Liver (tissue), 9 donors: ENCODE data around the gene PLSCR1. TPM values are rescaled to one million over a fixed set of nuclear protein-coding genes. Genes with fewer than 3 reads are reported as not detected.

Experiments
- DNase-seq: peaks from one replicate; pipeline ENCODE4 v3.0.0-alpha.2; 2017; ENCODE audit warnings: low spot score
- H3K27ac ChIP-seq, 2 donors: one replicate each; pipeline ENCODE4 v1.7.0; 2013; ENCODE audit warnings: inconsistent platforms in 2 of 2, low read length in 2 of 2, control low read depth in 1 of 2, low read depth in 1 of 2, mild to moderate bottlenecking in 1 of 2
- H3K27me3 ChIP-seq, 4 donors: one replicate each; pipeline versions ENCODE4 v1.6.1 to v1.7.0; 2013; ENCODE audit warnings: low read length in 3 of 4, inconsistent platforms in 1 of 4, mild to moderate bottlenecking in 1 of 4, moderate library complexity in 1 of 4; ENCODE audit not compliant: control insufficient read depth in 4 of 4, insufficient read depth in 4 of 4
- H3K36me3 ChIP-seq, 4 donors: one replicate each; pipeline versions ENCODE4 v1.6.1 to v1.7.0; 2013; ENCODE audit warnings: low read length in 3 of 4, mild to moderate bottlenecking in 3 of 4, low read depth in 1 of 4, moderate library complexity in 1 of 4; ENCODE audit not compliant: control insufficient read depth in 4 of 4, insufficient read depth in 3 of 4
- H3K4me1 ChIP-seq, 4 donors: one replicate each; pipeline versions ENCODE4 v1.6.1 to v1.7.0; 2013; ENCODE audit warnings: low read length in 3 of 4, mild to moderate bottlenecking in 3 of 4, moderate library complexity in 1 of 4; ENCODE audit not compliant: control insufficient read depth in 4 of 4, insufficient read depth in 4 of 4
- H3K4me3 ChIP-seq, 3 donors: one replicate each; pipeline versions ENCODE4 v1.6.1 to v1.7.0; 2013; ENCODE audit warnings: low read length in 3 of 3, control low read depth in 1 of 3, low read depth in 1 of 3, mild to moderate bottlenecking in 1 of 3
- H3K9ac ChIP-seq, 2 donors: one replicate each; pipeline ENCODE4 v1.7.0; 2013; ENCODE audit warnings: low read length in 2 of 2, mild to moderate bottlenecking in 2 of 2, moderate library complexity in 2 of 2, control low read depth in 1 of 2, low read depth in 1 of 2
- H3K9me3 ChIP-seq, 4 donors: one replicate each; pipeline versions ENCODE4 v1.6.1 to v1.7.0; 2013; ENCODE audit warnings: low read length in 3 of 4; ENCODE audit not compliant: control insufficient read depth in 4 of 4
- FOXA1 ChIP-seq: IDR thresholded peaks from 2 replicates; pipeline ENCODE4 v1.6.1; 2016; ENCODE audit warnings: antibody characterized with exemption
- FOXA2 ChIP-seq: IDR thresholded peaks from 2 replicates; pipeline ENCODE4 v1.6.1; 2016; ENCODE audit warnings: antibody characterized with exemption
- HNF4A ChIP-seq, 2 donors: conservative IDR thresholded peaks; 2 replicates each; pipeline ENCODE4 v1.6.1; 2016; ENCODE audit warnings: antibody characterized with exemption in 2 of 2, mild to moderate bottlenecking in 2 of 2
- RAD21 ChIP-seq, 2 donors: IDR thresholded peaks; 2 replicates each; pipeline ENCODE4 v1.6.1; 2016; ENCODE audit warnings: antibody characterized with exemption in 2 of 2, mild to moderate bottlenecking in 2 of 2
- RXRA ChIP-seq, 2 donors: IDR thresholded peaks; 2 replicates each; pipeline ENCODE4 v1.6.1; 2017 to 2018; ENCODE audit warnings: antibody characterized with exemption in 2 of 2, mild to moderate bottlenecking in 1 of 2
- SP1 ChIP-seq: IDR thresholded peaks from 2 replicates; pipeline ENCODE4 v1.6.1; 2018; ENCODE audit warnings: antibody characterized with exemption, mild to moderate bottlenecking
- YY1 ChIP-seq: IDR thresholded peaks from 2 replicates; pipeline ENCODE4 v1.6.1; 2016; ENCODE audit warnings: antibody characterized with exemption, mild to moderate bottlenecking
- WGBS: extraction: QIAGEN DNeasy Blood & Tissue Kit; methylation state at CpG from one replicate; pipeline ENCODE4 v1.1.7; 2013; 5-methylcytosine and 5-hydroxymethylcytosine counted together
- polyA plus RNA-seq, 2 donors: library from polyadenylated mRNA; stranded (reverse) in 1 of 2; unstranded in 1 of 2; fragments of 200-250 nt in 1 of 2; fragments of >200 nt in 1 of 2; fragmentation: Nextera tagmentation in 1 of 2; extraction: Ambion mirVana in 1 of 2; gene quantifications; one replicate each; pipeline versions ENCODE4 v1.2.1 to v1.2.3, GENCODE V29; 2013 to 2015
- total RNA-seq, 2 donors: library from RNA; depleted of rRNA; stranded (reverse); fragments of >200 nt; gene quantifications; one replicate each; pipeline ENCODE4 v1.2.3, GENCODE V29; 2014
- TF ChIP-seq, protein P1 (sequence below): fragments of 150-350 bp; IDR thresholded peaks from 2 replicates; pipeline ENCODE4 v1.5.1; 2017; ENCODE audit warnings: improper control_type of control experiment, low read depth, low read length; ENCODE audit not compliant: missing input control
- donor health status: healthy.
- donor health status: healthy.
- donor health status: healthy.
- donor health status: healthy.
- donor health status: healthy.

Gene PLSCR1
- total and polyA plus RNA-seq, 4 donors = 30.2 to 76.4 (median 34.3) TPM

DNA sequence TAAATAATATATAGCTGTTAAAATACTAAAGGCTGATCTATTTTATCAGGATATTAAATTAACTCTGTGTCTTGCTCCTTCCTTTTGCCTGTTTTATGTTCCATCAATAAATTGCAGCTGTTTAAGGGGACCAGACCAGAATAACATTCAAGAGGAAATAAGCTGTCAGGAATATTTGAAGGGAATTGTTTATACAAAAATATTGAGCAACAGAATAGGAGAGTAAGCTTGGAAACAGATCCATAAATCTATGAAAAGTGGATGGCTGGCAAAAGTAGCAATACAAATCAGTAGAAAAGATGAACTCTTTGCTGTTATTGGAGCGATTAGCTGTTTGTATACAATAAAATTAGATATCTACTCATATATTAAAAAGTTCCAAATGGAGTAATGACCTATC is 38.9 kb downstream of the PLSCR1 start:
- Histone ChIP-seq H3K36me3 (no peaks in the 10 kb centered on the region), H3K9me3 (no peaks in the 10 kb centered on the region), H3K4me3 (no peak overlapping the region), H3K9ac (no peak overlapping the region), H3K27ac (no peak overlapping the region), H3K27me3 (no peaks in the 10 kb centered on the region), H3K4me1 (peaks cover 3 to 10% (median 8%) of the 10 kb centered on the region in 4 donors)
- 74% methylated on average over 1 of the region's 1 CpG for WGBS
- TF ChIP-seq FOXA1 (no peak), FOXA2 (no peak)
- TF ChIP-seq, protein P1, sequence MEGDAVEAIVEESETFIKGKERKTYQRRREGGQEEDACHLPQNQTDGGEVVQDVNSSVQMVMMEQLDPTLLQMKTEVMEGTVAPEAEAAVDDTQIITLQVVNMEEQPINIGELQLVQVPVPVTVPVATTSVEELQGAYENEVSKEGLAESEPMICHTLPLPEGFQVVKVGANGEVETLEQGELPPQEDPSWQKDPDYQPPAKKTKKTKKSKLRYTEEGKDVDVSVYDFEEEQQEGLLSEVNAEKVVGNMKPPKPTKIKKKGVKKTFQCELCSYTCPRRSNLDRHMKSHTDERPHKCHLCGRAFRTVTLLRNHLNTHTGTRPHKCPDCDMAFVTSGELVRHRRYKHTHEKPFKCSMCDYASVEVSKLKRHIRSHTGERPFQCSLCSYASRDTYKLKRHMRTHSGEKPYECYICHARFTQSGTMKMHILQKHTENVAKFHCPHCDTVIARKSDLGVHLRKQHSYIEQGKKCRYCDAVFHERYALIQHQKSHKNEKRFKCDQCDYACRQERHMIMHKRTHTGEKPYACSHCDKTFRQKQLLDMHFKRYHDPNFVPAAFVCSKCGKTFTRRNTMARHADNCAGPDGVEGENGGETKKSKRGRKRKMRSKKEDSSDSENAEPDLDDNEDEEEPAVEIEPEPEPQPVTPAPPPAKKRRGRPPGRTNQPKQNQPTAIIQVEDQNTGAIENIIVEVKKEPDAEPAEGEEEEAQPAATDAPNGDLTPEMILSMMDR = no peak
- DNase-seq = no peak

DNA sequence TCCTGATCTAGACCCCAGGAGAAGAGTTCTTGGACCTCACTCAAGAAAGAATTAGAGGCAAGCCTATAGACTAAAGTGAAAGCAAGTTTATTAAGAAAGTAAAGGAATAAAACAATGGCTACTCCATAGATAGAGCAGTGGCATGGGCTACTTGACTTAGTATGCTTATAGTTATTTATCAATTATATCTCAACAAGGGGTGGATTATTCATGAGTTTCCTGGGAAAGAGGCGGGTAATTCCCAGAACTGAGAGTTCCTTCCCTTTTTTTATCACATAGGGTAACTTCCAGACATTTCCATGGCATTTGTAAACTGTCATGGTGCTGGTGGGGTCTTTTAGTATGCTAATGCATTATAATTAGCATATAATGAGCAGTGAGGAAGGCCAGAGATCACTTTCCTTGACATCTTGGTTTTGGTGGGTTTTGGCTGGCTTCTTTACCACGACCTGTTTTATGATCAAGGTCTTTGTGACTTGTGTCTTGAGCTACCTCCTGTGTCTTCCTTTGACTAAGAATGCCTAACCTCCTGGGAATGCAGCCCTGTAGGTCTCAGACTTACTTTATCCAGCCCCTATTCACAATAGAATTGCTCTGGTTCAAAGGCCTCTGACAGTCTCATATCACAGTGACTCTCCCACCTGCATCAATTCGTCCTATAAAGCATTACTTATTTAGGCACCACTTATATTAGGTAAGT is 39.8 kb downstream of the PLSCR1 start:
- peaks cover 0 to 10% (median 7%) of the 10 kb centered on the region in 4 donors for H3K4me1 ChIP-seq
- no peak for DNase-seq
- H3K27me3 ChIP-seq = no peaks in the 10 kb centered on the region
- H3K36me3 ChIP-seq = no peaks in the 10 kb centered on the region
- H3K4me3 ChIP-seq = no peak overlapping the region
- 74% methylated on average over 3 of the region's 3 CpGs for WGBS
- TF ChIP-seq RXRA (IDR thresholded peaks at IDR 0.05) (no peak), YY1 (no peak), HNF4A (conservative IDR thresholded peaks at IDR 0.05) (no peak), SP1 (no peak)
- H3K9me3 ChIP-seq = no peaks in the 10 kb centered on the region
- H3K27ac ChIP-seq = no peak overlapping the region
- no peak overlapping the region for H3K9ac ChIP-seq

DNA sequence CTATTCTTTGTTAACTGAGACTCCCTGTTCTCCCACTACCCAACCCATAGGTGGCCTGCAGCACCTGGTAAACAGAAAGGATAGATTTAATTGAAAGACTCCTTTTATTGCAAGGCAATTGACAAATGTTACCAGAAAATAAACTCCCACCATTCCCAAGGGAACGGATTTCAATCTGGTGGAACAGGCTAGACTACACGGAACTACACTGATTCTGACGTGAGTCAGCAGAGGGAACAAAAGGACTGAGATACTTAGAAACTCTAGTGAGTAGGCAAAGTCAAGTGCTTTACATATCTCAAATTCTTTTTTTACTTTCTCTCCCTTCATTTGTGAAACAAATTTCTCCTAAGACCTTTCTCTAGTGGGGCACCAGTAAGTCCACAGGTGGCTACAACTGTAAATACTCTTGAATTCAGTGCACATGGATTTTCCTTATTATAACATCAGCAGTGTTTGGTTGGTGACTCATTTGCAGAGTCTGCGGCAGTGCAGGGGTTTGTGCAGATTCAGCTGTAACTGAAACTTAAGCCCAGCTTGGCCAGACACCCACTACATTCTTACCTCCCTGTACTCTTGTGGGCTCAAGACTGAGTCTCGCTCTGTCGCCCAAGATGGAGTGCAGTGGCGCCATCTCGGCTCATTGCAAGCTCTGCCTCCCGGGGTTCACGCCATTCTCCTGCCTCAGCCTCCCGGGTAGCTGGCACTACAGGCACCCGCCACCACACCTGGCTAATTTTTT is 40.8 kb downstream of the PLSCR1 start:
- H3K9me3 ChIP-seq = no peaks in the 10 kb centered on the region
- no peak for DNase-seq
- H3K36me3 ChIP-seq = no peaks in the 10 kb centered on the region
- no peak overlapping the region for H3K27ac ChIP-seq
- peak; percentile 16 to 48 for TF ChIP-seq RAD21 (IDR thresholded peaks at IDR 0.05)
- TF ChIP-seq RXRA (IDR thresholded peaks at IDR 0.05) = no peak
- TF ChIP-seq, protein P1 = peak; percentile 14
- H3K9ac ChIP-seq = no peak overlapping the region
- WGBS = 93% methylated on average over 12 of the region's 12 CpGs
- H3K27me3 ChIP-seq = no peaks in the 10 kb centered on the region
- H3K4me1 ChIP-seq = peaks cover 0 to 11% (median 7%) of the 10 kb centered on the region in 4 donors
- H3K4me3 ChIP-seq = no peak overlapping the region
